Measurements from ENCODE around the gene ROBO4.

ROBO4 gene

GRCh38 chr11:124840666-124841065 lies 57.0 kb downstream of the ROBO4 start:
- POLR2A ChIA-PET = interaction anchor here (2.1 kb wide), 1 partner anchor 36 kb away, joined by 7 read pairs; no protein-coding TSS in a partner anchor
- CTCF ChIA-PET = no interaction called here
- no peak for DNase-seq (ENCODE audit: extremely low spot score)
- no peak for TF ChIP-seq ELF4 (IDR thresholded peaks at IDR 0.05)
- TF ChIP-seq TARDBP (IDR thresholded peaks at IDR 0.05) = no peak
- no peak for TF ChIP-seq LEF1 (IDR thresholded peaks at IDR 0.05; ENCODE audit: borderline replicate concordance)
- TF ChIP-seq CTBP1 (IDR thresholded peaks at IDR 0.05; ENCODE audit: borderline replicate concordance) = no peak
- no peak for TF ChIP-seq BHLHE40 (IDR thresholded peaks at IDR 0.05; ENCODE audit: borderline replicate concordance)
- TF ChIP-seq SP1 (IDR thresholded peaks at IDR 0.05) = no peak
- TF ChIP-seq ARNT (IDR thresholded peaks at IDR 0.05) = no peak
- no peak for TF ChIP-seq FOXK2 (IDR thresholded peaks at IDR 0.05)

- DNase-seq (ENCODE audit: extremely low spot score) = no peak
- TF ChIP-seq ZNF384 (IDR thresholded peaks at IDR 0.05) = no peak
- no peak for TF ChIP-seq L3MBTL2 (conservative IDR thresholded peaks at IDR 0.05)
- no peak for TF ChIP-seq ARNT (IDR thresholded peaks at IDR 0.05)
- ChIA-PET CTCF (interaction anchor here (2.7 kb wide), 1 partner anchor 26 kb away, joined by 24 read pairs; the partner anchor contains the start of gene ROBO3), POLR2A (interaction anchor here (1.1 to 2.4 kb wide), 3 partner anchors 26 to 114 kb away, joined by 4 to 9 read pairs (median 8); partner anchors contain the start of gene CCDC15)
Observed at GRCh38 chr11:124839972-124840621, 57.6 kb downstream of the ROBO4 start.

GRCh38 chr11:124839128-124839971 lies 58.3 kb downstream of the ROBO4 start:
- peak; percentile 51 for TF ChIP-seq L3MBTL2 (conservative IDR thresholded peaks at IDR 0.05)
- TF ChIP-seq PKNOX1 (IDR thresholded peaks at IDR 0.05) = peak; percentile 63
- no peak for TF ChIP-seq HDGF (IDR thresholded peaks at IDR 0.05; ENCODE audit: borderline replicate concordance)
- POLR2A ChIA-PET = interaction anchor here (1.1 to 2.4 kb wide), 3 partner anchors 27 to 115 kb away, joined by 4 to 9 read pairs (median 8); partner anchors contain the start of gene CCDC15
- CTCF ChIA-PET = interaction anchor here (2.7 to 2.9 kb wide), 2 partner anchors 27 to 170 kb away, joined by 21 to 24 read pairs; partner anchors contain the start of gene ROBO3
- DNase-seq (ENCODE audit: extremely low spot score) = no peak

- no peak for DNase-seq (ENCODE audit: extremely low spot score)
- no peak for TF ChIP-seq SP1 (IDR thresholded peaks at IDR 0.05)
- TF ChIP-seq ELF4 (IDR thresholded peaks at IDR 0.05) = no peak
- no peak for TF ChIP-seq FOXK2 (IDR thresholded peaks at IDR 0.05)
- no peak for TF ChIP-seq BHLHE40 (IDR thresholded peaks at IDR 0.05; ENCODE audit: borderline replicate concordance)
- no peak for TF ChIP-seq ZNF384 (IDR thresholded peaks at IDR 0.05)
- TF ChIP-seq TARDBP (IDR thresholded peaks at IDR 0.05) = no peak
- no peak for TF ChIP-seq NFRKB (IDR thresholded peaks at IDR 0.05)
- no peak for TF ChIP-seq HDGF (IDR thresholded peaks at IDR 0.05; ENCODE audit: borderline replicate concordance)
- TF ChIP-seq SUZ12 (IDR thresholded peaks at IDR 0.05) = no peak
- TF ChIP-seq LEF1 (IDR thresholded peaks at IDR 0.05; ENCODE audit: borderline replicate concordance) = no peak
- TF ChIP-seq ARNT (IDR thresholded peaks at IDR 0.05) = no peak
- TF ChIP-seq FOXM1 (IDR thresholded peaks at IDR 0.05; ENCODE audit: borderline replicate concordance) = no peak
- TF ChIP-seq L3MBTL2 (conservative IDR thresholded peaks at IDR 0.05) = no peak
- no peak for TF ChIP-seq CTBP1 (IDR thresholded peaks at IDR 0.05; ENCODE audit: borderline replicate concordance)
- no peak for TF ChIP-seq PKNOX1 (IDR thresholded peaks at IDR 0.05)
- TF ChIP-seq FOXA1 (IDR thresholded peaks at IDR 0.05) = no peak
- CTCF ChIA-PET = interaction anchor here (1.3 to 2.9 kb wide), 4 partner anchors 27 to 169 kb away, joined by 3 to 24 read pairs (median 12); partner anchors contain the start of genes ESAM and ROBO3
- POLR2A ChIA-PET = interaction anchor here (1.1 to 2.4 kb wide), 2 partner anchors 28 to 115 kb away, joined by 4 to 9 read pairs; partner anchors contain the start of gene CCDC15
Observed at GRCh38 chr11:124838805-124839127, 58.9 kb downstream of the ROBO4 start.

GRCh38 chr11:124837491-124837856 lies 60.2 kb downstream of the ROBO4 start:
- DNase-seq (ENCODE audit: extremely low spot score) = peak; percentile 54
- POLR2A ChIA-PET = interaction anchor here (0.6 to 2.4 kb wide), 4 partner anchors 29 to 164 kb away, joined by 3 to 9 read pairs (median 6); partner anchors contain the start of genes MSANTD2, SIAE and SPA17
- TF ChIP-seq CTBP1 (IDR thresholded peaks at IDR 0.05; ENCODE audit: borderline replicate concordance) (no peak), SP1 (IDR thresholded peaks at IDR 0.05) (no peak), ARNT (IDR thresholded peaks at IDR 0.05) (no peak), TARDBP (IDR thresholded peaks at IDR 0.05) (no peak), FOXM1 (IDR thresholded peaks at IDR 0.05; ENCODE audit: borderline replicate concordance) (no peak), ZNF384 (IDR thresholded peaks at IDR 0.05) (no peak), L3MBTL2 (conservative IDR thresholded peaks at IDR 0.05) (no peak), NFRKB (IDR thresholded peaks at IDR 0.05) (no peak), ELF4 (IDR thresholded peaks at IDR 0.05) (no peak), FOXK2 (IDR thresholded peaks at IDR 0.05) (no peak), BHLHE40 (IDR thresholded peaks at IDR 0.05; ENCODE audit: borderline replicate concordance) (no peak), FOXA1 (IDR thresholded peaks at IDR 0.05) (no peak)
- CTCF ChIA-PET = interaction anchor here (0.6 to 2.9 kb wide), 12 partner anchors 9 to 307 kb away, joined by 3 to 24 read pairs (median 4); partner anchors contain the start of genes ESAM and ROBO3

- DNase-seq (ENCODE audit: extremely low spot score) = no peak
- TF ChIP-seq ZNF384 (IDR thresholded peaks at IDR 0.05) = no peak
- ChIA-PET CTCF (interaction anchor here (1.0 to 2.2 kb wide), 7 partner anchors 9 to 191 kb away, joined by 3 to 15 read pairs (median 4); partner anchors contain the start of gene ROBO3), POLR2A (interaction anchor here (0.9 kb wide), 1 partner anchor 35 kb away, joined by 3 read pairs; no protein-coding TSS in a partner anchor)
Observed at GRCh38 chr11:124835918-124836317, 61.7 kb downstream of the ROBO4 start.

Data from HEK293T (cell line).